LNCaP clone FGC (cell line): Measurements from ENCODE around the gene UIMC1.

Experiments used
- DNase-seq: peaks from one replicate; pipeline ENCODE4 v3.0.0-alpha.2; 2011; ENCODE audit warnings: low read depth
- H3K4me3 ChIP-seq: 2 replicates; pipeline ENCODE4 v1.5.1; 2011; ENCODE audit warnings: mild to moderate bottlenecking, low read depth, low read length, control low read depth
- TF ChIP-seq, protein P1 (sequence below): IDR thresholded peaks from 2 replicates; pipeline ENCODE4 v1.5.1; 2012; ENCODE audit warnings: mild to moderate bottlenecking; ENCODE audit not compliant: control insufficient read depth, insufficient read depth; ENCODE audit errors: extremely low read depth

UIMC1 gene

DNA sequence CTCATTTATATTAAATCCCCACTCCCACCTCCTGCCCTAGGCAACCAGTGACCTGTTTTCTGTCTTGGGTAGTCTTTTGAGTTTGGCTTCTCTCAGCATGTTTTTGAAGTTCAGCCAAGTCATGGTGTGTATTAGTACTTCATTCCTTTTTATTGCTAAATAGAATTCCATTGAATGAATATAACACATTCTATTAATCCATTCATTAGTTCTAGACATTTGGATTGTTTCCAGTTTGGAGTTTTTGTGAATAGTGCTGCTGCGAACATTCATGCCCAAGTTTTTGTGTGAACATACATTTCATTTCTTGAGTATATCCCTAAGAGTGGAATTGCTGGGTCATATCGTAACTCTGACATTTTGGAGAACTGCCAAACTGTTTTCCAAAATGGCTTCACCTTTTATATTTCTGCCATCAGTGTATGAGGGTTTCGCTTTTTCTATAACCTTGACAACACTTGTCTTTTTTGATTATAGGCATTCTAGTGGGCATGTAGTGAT lies 18.6 kb upstream of the UIMC1 start:
- no peak for DNase-seq
- no peak overlapping the region for H3K4me3 ChIP-seq
- TF ChIP-seq, protein P1, sequence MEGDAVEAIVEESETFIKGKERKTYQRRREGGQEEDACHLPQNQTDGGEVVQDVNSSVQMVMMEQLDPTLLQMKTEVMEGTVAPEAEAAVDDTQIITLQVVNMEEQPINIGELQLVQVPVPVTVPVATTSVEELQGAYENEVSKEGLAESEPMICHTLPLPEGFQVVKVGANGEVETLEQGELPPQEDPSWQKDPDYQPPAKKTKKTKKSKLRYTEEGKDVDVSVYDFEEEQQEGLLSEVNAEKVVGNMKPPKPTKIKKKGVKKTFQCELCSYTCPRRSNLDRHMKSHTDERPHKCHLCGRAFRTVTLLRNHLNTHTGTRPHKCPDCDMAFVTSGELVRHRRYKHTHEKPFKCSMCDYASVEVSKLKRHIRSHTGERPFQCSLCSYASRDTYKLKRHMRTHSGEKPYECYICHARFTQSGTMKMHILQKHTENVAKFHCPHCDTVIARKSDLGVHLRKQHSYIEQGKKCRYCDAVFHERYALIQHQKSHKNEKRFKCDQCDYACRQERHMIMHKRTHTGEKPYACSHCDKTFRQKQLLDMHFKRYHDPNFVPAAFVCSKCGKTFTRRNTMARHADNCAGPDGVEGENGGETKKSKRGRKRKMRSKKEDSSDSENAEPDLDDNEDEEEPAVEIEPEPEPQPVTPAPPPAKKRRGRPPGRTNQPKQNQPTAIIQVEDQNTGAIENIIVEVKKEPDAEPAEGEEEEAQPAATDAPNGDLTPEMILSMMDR = no peak

DNA sequence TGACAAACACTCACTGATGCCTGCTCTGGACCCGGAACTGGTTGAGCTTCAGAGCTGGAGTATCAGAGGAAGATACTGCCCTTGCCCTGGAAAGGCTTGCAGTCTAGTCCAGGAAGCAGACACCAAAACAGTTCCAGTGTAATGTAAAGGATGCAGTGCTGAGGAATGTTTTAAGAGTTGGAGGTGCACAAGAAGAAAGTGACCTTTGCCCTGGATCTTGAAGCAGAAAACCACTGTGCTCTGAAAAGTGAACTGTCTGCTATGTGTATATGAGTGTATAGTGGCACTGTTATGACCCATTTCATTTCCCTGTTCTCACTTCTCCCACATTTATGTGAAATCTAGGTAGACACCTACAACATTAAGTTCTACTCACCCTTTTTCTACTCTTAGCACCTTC lies 18.0 kb upstream of the UIMC1 start:
- TF ChIP-seq, protein P1 = no peak

DNA sequence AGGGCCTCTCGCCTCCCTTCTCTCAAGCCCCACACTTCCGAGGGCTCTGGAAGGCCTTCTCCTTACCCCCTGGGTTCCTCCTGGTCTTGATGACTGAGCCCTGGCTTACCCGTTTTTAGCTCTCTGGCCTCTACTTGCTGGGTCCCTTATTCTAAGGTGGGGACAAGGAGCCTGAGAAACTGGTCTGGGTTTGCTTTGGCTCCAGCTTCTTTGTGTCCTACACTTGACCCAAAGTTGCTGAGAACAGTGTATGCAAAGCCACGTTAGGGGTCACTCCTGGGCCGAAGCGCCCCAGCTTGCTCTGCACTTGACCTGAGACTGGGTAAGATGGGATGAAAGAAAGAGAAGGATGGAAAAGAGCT lies 16.7 kb upstream of the UIMC1 start:
- TF ChIP-seq, protein P1 = no peak
- no peak for DNase-seq

More for the DNA sequence above, 18.0 kb upstream of the UIMC1 start:
- H3K4me3 ChIP-seq = no peak overlapping the region
- DNase-seq = no peak

GRCh38 chr5:177022386-177023302 lies 16.1 kb upstream of the UIMC1 start, which contains the start of gene ZNF346:
TSS of gene ZNF346 (plus strand) at chr5:177022696. CDS start at chr5:177022739, 43 bp downstream.
- peak; percentile 64 for DNase-seq
- TF ChIP-seq, protein P1 = peak; percentile 42
- H3K4me3 ChIP-seq = peak within 1 kb of the TSS; percentile 82

More for the DNA sequence above, 16.7 kb upstream of the UIMC1 start:
- peak overlapping the region; percentile 82 for H3K4me3 ChIP-seq

- DNase-seq = no peak
- TF ChIP-seq, protein P1 = no peak
- no peak overlapping the region for H3K4me3 ChIP-seq
Measured at GRCh38 chr5:177020033-177020432, 13.5 kb upstream of the UIMC1 start.

- TF ChIP-seq, protein P1 = no peak
- no peak for DNase-seq
- H3K4me3 ChIP-seq = no peak overlapping the region
Measured at GRCh38 chr5:177018341-177018740, 11.8 kb upstream of the UIMC1 start.
